HG02970 (cell line): ENCODE data around the gene PAK1.
"Not testable (repeated sequence)": the region's sequence is repeated elsewhere in the genome, so short reads cannot be mapped to it uniquely, and the experiment has no call there.

Experiments
- ATAC-seq: cut with Tn5 transposase; IDR thresholded peaks from one replicate; pipeline ENCODE4 v1.9.1; 2021; ENCODE audit warnings: mild to moderate bottlenecking, moderate library complexity, moderate number of reproducible peaks; ENCODE audit not compliant: unreplicated experiment, low FRiP score

Gene PAK1

GRCh38 chr11:77320351-77320750 lies 153.5 kb downstream of the PAK1 start:
- ATAC-seq = no peak

DNA sequence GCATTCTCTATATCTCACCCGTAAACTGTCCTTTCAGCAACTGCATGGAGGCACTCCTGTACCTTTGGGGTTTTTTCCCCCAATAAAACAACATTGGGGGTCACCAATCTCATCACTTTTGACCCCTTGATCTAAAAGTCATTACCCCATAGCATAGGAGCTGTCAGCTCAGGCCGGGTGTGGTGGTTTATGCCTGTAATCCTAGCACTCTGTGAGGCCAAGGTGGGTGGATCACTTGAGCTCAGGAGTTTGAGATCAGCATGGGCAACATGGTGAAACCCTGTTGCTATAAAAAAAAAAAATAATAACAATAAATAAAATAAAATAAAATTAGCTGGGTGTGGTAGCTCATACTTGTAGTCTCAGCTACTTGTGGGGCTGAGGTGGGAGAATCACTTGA lies 155.3 kb downstream of the PAK1 start:
- no peak for ATAC-seq

DNA sequence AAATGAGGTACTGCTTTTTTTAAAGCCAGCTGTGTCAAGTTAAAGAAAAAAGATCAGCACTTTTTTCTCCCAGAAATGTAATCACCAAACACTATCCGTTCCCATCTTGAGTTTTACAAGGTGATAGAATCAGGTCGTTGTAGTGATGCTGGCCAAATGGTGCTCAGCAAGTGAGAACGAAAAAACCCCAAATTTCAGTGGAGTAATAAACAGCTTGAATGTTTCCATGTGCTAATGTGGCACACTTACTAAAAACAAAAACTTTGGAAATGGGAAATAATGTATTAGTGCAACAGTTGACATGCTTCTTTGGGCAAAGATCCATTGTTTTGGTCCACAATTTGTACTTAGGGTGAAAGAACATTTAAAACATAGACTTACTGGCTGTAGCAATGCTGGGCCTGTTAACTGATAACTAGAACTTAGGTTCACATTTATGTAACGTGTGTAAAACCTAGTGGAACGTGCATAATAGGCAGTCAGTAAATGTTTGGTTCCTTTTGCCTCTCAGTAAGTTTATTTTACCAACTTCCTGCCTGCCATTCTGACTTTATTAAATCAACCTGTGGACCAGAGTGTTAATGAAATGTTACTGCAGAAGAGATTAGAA lies 157.1 kb downstream of the PAK1 start:
- ATAC-seq = no peak

GRCh38 chr11:77312107-77312506 lies 161.8 kb downstream of the PAK1 start:
- ATAC-seq = no peak

GRCh38 chr11:77311701-77312100 lies 162.2 kb downstream of the PAK1 start:
- no peak for ATAC-seq

- no peak for ATAC-seq
Observed at GRCh38 chr11:77310721-77311120, 163.2 kb downstream of the PAK1 start.

DNA sequence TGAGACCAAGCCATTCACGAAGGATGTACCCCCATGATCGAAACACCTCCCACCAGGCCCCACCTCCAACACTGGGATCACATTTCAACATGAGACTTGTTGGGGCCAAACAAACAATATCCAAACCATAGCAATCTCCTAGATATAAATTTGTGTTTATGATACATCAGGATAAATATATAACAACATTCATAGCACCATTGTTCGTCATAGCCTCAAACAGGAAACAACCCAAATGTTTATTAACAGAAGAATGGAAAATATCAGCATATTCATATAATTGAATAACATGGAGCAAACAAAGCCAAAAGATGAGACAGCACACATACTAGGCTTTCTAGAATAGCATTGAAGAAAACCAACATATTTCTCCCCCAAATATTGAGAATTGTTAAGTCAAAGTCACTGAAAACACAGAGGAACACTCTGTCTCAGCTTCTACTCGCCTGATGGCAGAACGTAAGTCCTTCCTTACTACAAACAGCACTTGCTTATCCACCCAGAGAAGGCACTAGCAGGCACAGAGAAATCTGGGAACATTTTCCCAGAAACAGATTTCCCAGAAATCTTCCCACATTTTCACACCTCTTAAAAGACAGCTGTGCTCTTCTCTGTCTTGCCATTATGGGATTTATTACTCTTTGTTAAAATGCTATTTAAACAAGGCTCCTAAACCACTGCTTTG lies 164.4 kb downstream of the PAK1 start:
- no peak for ATAC-seq

- ATAC-seq = no peak
Observed at GRCh38 chr11:77308838-77309237, 165.1 kb downstream of the PAK1 start.

DNA sequence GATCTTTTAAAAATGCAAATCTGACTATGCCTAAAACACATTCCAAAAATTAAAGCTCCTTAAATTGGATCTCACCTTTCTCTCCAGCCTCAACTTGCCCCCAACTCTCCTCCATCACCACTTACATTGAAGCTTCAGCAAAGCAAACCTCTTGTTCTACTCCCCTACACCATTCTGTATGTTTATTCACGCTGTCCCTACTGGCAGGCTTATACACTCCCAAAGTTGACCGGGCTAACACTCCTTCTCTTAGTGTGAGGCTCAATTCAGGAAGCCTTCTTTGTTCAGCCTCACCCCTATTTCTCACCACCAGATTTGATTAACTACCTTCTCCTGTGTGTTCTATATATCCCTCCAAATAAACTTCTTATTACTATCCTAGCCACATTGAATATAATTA lies 170.6 kb downstream of the PAK1 start:
- no peak for ATAC-seq

DNA sequence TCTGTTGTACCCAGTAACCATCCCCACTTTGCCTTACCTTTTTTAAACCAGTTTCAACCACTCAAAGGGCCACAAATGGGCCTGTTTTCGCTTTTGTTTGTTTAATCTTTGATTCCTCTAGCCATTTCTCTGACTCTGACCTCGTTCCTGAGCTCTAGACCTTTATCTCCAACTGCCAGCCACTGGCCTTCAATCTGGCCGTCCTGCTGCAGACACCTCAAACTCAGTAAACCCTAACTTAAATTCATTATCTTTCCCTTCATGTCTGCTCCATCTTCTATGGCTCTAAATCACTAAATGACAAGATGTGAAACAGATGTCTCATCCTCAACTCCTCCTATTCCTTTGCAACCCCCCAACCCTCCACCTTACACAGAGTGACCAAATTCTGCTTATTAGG lies 171.1 kb downstream of the PAK1 start:
- ATAC-seq = no peak

GRCh38 chr11:77301510-77301909 lies 172.4 kb downstream of the PAK1 start, which contains the start of gene GDPD4:
Gene GDPD4, minus strand, starts transcription at chr11:77301686. Its CDS starts 16,549 bp downstream, at chr11:77285137.
- no peak for ATAC-seq

DNA sequence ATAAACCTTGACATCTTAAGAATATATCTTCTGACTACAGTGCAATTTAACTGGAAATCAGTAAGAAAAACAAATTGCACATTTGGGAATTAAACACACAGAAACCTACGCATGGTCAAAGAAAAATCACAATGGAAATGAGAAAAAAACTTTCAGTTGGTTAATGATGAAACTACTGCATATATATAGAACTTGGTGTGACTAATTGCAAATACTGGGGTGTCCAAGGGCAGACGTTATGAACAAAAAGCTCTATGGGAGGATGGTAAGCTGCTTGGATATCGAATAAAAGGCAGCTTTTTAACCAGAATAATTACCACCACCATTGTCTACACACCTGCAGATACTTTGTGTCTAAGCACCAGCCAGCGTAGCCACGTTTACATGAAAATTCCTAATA lies 173.2 kb downstream of the PAK1 start:
- no peak for ATAC-seq

GRCh38 chr11:77300028-77300427 lies 173.9 kb downstream of the PAK1 start:
- ATAC-seq = not testable (repeated sequence)

GRCh38 chr11:77299528-77299993 lies 174.3 kb downstream of the PAK1 start:
- no peak for ATAC-seq

- ATAC-seq = no peak
Observed at GRCh38 chr11:77294040-77294439, 179.9 kb downstream of the PAK1 start.

DNA sequence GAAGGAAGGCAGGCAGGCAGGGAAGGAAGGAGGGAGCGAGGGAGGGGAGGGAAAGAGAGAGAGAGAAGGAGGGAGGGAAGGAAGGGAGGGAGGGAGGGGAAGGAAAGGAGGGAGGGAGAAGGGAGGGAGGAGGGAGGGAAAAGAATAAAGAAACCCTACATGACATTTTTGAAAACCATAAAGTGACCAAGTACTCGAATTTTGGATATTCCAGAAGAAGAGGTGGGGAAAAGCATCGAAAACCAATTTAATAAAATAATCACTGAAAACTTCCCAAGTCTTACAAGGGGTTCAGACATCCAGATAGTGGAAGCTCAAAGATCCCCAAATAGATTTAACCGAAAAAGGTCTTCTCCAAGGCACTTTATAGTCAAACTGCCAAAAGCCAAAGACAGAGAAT lies 184.2 kb downstream of the PAK1 start:
- ATAC-seq = no peak

GRCh38 chr11:77287615-77288273 lies 186.2 kb downstream of the PAK1 start:
- ATAC-seq = no peak

DNA sequence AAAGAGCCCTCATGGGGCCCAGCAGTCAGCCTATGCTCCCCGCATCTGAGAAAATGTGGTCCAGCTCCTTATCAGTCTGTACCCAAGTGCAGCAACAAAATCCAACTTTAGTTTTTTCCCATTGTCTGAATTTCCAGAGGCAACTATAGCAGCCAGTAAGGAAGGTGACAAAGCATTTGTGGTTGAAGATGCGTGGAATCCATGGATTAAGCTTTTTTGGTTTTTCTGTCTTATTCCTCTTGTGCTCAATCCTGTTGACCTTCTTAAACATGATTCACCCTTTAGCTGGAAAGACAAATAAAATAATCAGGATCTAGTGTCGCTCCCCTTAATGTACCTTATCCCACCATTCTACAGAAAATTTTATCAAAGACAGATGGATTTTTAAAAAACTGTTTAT lies 186.8 kb downstream of the PAK1 start:
- ATAC-seq = no peak

GRCh38 chr11:77284476-77285468 lies 189.1 kb downstream of the PAK1 start:
- ATAC-seq = no peak

- ATAC-seq = no peak
Observed at GRCh38 chr11:77283101-77283500, 190.8 kb downstream of the PAK1 start.
